ENCODE measurements around the gene UTP3. TPM values are rescaled to one million over a fixed set of nuclear protein-coding genes. Genes with fewer than 3 reads are reported as not detected.
"Not testable (repeated sequence)": the region's sequence is repeated elsewhere in the genome, so short reads cannot be mapped to it uniquely, and the experiment has no call there.

UTP3 gene
- total RNA-seq, 1 experiment from 2014 or later, result 17.5 TPM

DNA sequence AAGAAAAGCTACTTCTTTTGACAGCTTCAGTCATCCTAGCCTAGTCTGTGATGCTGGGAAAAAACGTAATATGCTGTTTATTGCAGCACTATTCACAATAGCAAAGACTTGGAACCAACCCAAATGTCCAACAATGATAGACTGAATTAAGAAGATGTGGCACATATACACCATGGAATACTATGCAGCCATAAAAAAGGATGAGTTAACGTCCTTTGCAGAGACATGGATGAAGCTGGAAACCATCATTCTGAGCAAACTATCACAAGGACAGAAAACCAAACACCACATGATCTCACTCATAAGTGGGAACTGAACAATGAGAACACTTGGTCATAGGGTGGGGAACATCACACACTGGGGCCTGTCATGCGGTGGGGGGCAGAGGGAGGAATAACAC is 6.2 kb upstream of the UTP3 start:
- not testable (repeated sequence) for DNase-seq (ENCODE audit: low spot score)

DNA sequence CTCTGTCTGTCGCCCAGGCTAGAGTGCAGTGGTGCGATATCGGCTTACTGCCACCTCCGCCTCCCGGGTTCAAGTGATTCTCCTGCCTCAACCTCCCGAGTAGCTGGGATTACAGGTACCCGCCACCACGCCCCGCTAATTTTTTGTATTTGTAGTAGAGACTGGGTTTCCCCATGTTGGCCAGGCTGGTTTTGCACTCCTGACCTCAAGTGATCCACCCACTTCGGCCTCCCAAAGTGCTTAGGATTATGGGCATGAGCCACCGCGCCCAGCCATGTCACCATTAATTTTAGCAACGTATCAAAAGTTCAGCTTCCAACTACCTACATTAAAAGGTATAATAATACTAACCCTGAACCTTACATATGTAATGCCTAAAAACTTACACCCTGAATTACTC is 940 bp upstream of the UTP3 start:
- DNase-seq (ENCODE audit: low spot score), result no peak

DNA sequence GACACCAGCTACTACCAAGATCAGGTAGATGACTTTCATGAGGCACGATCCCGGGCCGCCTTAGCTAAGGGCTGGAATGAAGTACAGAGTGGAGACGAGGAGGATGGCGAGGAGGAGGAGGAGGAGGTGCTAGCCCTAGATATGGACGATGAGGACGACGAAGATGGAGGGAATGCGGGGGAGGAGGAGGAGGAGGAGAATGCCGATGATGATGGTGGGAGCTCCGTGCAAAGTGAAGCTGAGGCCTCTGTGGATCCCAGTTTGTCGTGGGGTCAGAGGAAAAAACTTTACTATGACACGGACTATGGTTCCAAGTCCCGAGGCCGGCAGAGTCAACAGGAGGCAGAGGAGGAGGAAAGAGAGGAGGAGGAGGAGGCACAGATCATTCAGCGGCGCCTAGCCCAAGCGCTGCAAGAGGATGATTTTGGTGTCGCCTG is 481 bp downstream of the UTP3 start:
- DNase-seq (ENCODE audit: low spot score), result peak; percentile 30

DNA sequence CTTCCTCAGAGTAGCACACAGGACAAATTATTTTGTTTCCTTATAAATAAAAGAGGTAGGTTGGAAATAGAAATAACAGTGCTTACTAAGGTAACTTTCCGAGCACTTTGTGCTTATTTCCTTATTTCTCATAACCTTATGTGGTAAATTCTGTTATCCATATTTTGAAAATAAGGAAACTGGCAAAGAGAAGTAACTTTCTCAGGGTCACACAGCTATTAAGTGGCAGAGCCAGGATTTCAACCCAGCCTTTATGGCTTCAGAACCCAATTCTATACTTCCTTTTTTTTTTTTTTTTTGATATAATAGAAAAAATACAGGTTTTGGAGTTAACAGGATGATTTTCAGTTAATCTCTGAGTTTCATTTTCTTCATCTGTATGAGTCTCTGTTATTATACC is 3.3 kb downstream of the UTP3 start:
- DNase-seq (ENCODE audit: low spot score), result no peak

DNA sequence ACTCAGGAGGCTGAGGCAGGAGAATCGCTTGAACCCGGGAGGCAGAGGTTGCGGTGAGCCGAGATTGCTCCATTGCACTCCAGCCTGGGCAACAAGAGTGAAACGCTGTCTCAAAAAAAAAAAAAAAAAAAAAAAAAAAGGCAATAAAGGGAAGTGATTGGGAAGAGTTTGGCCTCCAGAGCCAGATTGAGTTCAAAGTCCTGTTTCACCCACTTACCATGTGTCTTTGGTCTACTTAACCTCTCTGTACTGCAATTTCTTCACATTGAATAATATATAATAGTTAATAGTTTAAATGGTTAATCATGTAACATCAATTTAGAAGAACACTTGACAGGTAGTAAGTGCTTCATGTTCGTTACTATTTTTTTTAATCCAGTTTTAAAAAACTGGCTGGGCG is 6.3 kb downstream of the UTP3 start:
- DNase-seq (ENCODE audit: low spot score), result not testable (repeated sequence)

DNA sequence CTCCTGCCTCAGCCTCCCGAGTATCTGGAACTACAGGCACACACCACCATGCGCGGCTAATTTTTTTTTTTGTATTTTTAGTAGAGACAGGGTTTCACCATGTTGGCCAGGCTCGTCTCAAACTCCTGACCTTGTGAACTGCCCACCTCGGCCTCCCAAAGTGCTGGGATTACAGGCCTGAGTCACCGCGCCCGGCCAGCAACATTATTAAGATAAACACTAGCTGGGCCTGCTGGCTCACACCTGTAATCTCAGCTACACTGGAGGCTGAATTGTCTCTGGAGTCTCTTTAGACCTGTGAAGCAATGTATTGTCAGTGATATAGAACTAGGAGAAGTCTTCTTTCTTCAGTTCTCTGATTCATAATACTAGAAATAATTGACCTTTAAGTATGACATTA is 10.1 kb downstream of the UTP3 start:
- DNase-seq (ENCODE audit: low spot score), result not testable (repeated sequence)

DNA sequence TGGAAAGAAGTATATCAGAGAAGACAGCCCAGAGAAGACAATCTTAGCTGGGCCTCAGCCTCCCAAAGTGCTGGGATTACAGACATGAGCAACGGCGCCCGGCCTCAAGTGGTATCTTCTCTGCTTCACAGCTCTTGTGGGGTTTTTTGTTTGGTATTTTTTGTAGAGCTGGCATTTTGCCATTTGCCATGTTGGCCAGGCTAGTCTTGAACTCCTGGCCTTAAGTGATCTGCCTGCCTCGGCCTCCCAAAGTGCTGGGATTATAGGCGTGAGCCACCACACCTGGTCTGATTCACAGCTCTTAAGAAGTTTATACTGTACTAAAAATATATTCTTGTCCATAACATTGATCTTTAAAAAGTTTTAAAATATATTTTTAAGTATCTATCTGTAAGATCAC is 12.4 kb downstream of the UTP3 start:
- no peak for DNase-seq (ENCODE audit: low spot score)

DNA sequence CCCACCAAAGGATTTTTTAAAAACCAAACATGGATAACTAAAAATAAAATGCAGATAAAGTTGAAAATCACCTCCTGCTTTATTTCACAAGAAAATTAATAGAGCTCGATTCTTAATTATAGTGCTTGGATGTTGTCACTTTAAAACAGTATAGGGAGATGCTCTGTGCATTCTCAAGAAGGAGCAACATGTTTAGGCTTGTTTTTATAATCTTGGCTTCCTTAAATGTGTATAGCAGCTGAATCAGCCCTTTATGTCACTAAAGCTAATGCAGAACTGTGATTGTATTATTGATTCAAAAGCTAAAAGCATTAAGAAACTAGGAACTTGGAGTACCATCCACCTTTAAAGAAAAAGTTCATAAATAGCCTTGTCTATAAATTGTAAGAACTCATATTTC is 12.9 kb downstream of the UTP3 start:
- DNase-seq (ENCODE audit: low spot score), result no peak

DNA sequence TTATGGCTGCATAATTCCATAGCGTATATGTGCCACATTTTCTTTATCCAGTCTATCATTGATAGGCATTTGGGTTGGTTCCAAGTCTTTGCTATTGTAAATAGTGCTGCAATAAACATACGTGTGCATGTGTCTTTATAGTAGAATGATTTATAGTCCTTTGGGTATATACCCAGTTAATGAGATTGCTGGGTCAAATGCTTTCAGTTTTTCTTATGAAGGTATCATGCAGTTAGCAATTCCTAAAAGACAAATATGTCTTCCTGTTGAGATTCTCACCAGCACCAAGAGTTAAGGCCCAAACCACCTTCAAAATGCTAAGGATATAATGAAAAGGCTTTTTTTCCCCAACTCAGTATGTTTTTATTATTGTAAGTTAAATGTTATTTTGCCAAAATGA is 14.3 kb downstream of the UTP3 start:
- DNase-seq (ENCODE audit: low spot score), result not testable (repeated sequence)

DNA sequence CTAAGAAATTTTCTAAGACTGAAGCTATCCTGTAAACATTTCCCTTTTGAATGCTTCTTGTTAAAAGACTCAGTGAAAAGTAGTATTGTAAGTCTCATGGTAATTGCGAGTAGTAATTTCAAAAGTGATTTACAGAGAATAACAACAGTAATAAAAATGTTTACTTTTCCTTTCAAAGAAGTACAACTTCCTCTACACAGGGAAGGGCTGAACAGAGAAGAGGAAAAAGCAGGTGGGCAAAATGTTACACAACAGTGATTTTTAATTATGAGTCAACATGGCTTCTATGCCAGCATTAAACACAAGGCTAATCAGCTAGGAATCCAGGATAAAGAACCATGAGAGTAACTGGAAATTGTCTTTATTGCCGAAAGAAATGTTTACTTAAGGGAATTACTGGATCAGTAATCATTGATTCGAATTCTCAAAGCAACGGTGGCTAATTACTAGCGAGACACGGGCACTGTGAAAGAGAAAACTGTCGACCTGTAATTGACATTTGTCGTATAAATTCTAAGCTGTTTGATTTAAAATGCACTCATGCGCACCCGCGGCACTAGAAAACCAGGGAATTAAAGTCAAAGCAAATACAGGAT is 15.4 kb downstream of the UTP3 start:
- no peak for DNase-seq (ENCODE audit: low spot score)

DNA sequence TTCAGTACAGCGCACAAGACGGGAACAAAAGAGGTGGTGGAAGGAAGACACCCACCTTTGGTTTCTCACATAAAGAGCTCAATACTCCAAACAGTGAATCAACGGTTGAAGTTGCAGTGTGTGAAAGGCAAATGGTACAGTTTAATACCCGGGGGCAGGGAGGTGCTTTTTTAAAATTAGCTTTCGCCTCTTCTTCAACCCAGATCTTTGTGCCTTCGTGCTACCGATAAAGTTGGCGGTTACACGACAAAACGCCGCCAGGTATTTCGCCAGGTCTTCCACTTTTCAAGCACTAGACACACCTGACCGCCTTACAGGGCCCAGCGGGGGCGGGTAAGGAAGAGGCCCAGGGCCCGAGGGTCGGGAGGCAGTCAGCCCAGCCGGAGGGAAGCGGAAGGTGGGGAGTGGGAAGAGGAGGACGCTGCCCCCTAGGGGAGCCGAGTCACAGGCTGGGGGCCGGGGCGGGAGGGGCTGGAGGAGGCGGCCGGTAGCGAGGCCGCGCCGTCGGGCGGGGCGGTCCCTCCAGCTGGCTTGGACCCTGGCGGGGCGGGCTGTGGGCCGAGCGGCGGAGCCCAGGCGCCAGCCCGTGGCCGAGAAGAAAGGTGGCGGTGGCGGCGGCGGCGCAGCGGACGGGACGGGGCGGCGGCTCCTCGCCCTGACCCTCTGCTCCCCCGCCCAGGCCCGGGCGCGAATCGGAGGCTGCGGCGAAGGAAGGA is 16.0 kb downstream of the UTP3 start:
- DNase-seq (ENCODE audit: low spot score), result peak; percentile 82

DNA sequence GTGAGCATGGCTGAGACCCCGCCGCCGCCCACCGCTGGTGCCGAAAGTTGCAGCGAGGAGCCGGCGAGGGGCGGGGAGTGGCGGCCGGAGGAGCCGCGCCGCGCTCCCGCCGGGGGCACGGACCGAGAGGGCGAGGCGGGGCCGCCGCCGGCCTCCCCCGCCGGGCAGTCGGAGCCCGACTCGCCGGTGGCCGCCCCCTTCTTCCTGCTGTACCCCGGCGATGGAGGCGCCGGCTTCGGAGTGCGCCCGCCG is 16.5 kb downstream of the UTP3 start:
- no peak for DNase-seq (ENCODE audit: low spot score)

DNA sequence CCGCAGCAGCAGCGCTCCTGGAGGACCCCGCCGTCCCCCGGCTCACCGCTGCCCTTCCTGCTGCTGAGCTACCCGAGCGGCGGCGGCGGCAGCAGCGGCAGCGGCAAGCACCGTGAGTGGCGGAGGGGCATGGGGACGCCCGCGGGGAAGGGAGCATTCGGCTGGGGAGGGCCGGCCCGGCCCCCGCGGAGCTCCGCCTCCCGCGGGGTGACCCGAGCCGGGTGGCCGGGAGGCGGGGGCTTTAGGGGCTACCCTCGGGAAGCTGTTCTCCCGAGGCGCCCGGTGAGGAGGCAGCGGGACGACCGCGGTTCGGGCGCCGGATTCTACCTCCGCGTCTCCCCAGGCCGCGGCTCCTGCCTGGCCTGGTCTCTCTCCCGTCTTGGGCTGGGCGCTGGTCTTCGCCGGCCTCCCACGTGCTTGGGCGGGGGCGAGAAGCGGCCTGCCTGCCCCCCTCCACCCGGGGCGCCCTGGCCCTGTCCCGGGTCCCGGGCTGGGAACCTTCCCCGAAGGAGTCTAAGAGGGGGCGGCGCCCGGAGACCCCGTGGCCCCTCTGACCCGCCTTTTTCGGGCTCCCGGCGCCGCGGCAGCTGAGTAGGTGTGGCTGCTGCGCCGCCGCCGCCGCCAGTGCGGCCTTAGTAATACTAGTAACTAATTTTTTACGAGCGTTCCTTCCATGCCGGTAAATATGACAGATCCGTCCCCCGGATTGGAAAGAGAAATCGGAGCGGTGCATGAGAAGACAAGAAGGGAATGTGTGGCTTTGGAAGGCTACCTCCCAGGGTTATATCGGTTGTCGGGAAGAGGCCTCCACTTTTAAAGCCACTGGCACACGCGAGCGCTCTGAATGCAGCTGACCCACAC is 17.1 kb downstream of the UTP3 start:
- peak; percentile 75 for DNase-seq (ENCODE audit: low spot score)

DNA sequence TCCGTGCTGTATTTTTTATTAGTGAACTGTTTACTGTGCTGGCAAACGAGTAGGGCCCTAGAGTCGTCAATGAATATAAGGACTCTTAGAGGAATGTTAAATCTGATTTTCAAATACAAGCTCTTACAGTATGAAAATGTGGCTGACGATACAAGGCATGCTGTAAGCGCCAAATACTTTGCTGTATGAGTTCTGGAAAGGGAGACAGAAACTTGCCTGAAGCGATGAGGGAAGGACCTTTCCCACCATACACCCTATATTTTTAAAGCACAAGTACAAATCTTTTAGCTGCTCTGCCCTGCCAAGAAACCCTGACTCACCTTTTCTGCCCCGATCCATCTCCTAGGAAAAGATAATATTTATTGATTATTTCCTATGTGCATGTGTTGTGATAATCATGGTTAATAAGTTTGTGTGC is 17.7 kb downstream of the UTP3 start:
- no peak for DNase-seq (ENCODE audit: low spot score)

DNA sequence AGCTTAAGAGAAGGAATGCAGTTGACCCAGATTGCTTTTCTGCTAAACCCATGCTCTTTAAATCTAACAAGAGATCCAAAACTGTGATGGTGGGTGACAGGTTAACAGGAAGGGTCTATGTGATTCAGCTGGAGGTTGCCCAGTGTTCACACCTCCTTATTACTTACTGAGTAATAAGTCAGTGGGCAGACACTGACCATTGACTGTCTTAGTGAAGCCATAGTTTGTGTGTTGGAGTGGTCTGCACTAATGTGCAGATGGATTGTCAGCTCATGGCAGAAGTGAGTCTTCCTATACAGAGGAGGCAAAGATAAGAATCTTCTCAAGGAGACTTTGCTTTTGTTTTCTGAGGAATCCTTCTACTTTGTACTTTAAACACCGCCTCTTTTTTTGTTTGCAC is 18.2 kb downstream of the UTP3 start:
- peak; percentile 47 for DNase-seq (ENCODE audit: low spot score)

DNA sequence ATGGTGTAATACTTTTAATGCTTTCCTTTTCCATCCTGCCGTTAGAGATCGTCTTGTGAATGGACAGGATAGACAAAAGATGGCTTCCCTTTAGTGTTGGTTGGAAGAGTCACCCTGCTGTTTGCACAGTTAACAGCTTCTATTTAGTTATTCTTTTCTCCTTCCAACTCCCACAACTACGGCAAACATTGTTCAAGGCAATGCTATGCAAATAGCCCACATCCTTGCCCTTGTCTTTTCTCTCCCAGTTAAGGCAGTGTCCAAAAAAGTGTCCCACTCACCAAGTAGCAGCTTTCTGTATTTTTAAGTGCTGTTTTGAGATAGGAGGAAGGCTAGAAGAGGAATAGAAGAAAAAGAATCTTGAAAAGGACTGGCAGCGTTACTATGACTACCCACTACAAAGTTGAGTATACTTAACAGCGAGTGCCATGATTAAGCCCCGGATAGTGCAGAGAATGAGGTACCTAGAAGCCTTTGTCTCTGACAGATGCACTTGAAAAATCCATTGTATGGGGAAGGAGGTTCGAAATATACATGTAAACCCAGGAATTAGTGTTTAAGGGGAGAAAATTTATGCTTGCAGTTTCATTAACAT is 21.4 kb downstream of the UTP3 start:
- DNase-seq (ENCODE audit: low spot score), result no peak

DNA sequence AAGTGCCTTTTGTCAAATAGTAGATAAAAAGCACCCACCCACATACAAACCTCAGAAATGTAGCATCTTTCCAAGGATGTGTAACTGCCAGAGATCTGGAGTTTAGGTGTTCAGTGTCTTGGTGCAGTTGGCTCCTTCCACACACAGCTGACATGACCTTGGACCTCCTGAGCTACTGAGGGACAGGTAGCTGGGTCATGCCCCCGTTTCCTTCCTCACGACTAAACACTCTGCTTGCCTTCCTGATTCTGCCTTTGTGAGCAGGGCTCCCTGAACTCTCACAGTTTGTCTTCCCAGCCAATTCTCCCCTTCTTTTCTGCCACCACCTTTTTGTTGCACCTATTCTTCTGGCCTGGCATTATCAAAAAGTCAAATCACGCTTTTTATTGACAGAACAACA is 23.3 kb downstream of the UTP3 start:
- no peak for DNase-seq (ENCODE audit: low spot score)

DNA sequence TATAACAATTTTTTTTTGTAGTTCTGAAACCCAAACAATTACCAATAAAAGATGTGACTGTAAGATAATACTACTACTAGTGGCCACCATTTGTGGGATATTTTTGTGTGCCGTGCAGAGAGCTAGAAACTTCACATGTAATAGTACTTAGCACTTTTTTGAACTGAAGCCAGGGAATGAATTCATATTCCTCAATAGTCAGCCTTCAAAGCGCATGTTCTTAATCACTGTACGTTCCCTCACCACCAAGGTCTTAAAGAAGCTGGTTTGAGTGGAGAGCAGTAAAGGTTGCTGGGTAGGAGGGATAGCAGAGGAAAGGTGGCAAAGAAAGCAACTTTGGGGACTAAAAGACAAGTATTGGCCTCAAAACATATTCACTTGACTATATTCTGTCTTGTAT is 23.8 kb downstream of the UTP3 start:
- DNase-seq (ENCODE audit: low spot score), result no peak

DNA sequence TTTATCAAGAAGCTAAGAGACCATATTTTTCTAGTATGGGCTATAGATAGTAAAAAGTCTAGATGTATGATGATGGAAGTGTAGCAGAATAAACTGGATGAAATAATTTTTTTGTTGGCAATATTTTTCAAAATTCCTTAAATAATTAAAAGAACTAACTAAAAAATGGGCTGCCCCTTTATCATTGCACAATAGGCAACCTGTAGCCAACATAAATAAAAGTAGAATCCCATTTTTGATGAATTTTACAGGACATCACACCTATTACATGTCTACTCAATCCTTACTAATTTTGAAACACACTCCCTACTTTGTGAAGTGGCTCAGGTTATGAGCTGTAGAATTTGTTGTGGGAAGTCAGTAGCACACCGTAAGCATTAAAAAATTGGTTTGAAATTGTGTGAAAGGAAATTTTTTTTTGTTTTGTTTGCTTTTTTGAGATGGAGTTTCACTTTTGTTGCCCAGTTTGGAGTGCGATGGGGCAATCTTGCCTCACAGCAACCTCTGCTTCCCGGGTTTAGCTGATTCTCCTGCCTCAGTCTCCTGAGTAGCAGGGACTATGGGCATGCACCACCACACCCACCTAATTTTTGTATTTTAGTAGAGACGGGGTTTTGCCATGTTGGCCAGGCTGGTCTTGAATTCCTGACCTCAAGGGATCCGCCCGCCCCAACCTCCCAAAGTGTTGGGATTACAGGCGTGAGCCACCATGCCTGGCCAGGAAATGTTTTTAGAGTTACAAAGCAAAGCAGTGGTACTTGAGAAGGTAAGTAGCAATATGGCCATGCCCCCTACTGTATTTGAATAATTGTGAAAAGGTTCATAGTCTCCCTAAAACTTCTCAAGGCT is 24.5 kb downstream of the UTP3 start:
- DNase-seq (ENCODE audit: low spot score), result no peak

DNA sequence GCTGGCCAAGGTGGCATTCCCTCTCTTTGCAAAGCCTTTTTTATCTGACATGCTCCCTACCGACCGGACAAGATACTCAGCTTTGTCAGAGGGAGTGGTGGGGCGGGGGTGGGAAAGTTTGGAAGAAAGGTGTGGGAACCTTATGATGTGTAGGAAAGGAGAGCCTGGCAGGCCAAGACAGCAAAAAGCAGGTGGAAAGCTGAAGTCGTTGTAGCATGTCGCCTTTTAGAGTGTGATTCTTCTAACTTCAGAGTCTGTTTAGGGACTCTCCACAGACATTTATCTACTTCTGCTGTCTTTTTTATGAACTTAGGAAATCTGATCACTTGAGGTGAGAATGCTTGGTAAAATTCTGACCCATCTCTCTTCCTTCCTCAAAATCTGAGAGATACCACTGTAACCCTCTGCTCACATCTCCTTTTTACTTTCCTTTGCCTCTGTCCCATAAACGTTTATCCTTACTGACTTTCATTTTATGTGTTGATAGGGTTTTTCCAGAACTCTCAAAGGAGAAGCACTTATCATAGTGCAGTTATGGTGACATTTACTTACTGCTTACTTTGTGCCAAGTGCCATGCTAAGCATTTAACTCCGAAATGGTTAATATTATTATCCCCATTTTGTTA is 25.2 kb downstream of the UTP3 start:
- no peak for DNase-seq (ENCODE audit: low spot score)

All from HT-29 (cell line).